ENCODE measurements around the gene ALKBH3.

ALKBH3 gene

DNA sequence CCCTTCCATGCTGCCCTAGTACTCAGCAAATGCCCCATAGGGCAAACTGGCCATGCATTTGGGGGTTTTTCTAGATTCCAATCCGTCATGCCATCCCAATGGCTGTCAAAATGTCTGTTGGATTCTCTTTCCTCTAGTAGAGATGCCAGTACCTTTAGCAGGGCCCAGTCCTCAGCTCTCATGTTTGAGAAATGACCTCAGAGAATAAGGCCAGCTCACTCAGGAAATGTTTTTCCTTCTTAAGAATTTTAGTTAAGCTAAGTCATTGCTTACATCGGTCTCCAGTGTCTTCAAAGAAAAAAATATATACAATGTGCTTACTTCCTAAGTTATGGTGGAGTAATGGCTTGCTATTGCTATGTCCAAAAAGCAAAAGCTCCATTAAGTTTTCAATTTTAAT is 14.1 kb upstream of the ALKBH3 start:
- no peak overlapping the region for H3K4me3 ChIP-seq (ENCODE audit: low read length)
- TF ChIP-seq, protein P1, sequence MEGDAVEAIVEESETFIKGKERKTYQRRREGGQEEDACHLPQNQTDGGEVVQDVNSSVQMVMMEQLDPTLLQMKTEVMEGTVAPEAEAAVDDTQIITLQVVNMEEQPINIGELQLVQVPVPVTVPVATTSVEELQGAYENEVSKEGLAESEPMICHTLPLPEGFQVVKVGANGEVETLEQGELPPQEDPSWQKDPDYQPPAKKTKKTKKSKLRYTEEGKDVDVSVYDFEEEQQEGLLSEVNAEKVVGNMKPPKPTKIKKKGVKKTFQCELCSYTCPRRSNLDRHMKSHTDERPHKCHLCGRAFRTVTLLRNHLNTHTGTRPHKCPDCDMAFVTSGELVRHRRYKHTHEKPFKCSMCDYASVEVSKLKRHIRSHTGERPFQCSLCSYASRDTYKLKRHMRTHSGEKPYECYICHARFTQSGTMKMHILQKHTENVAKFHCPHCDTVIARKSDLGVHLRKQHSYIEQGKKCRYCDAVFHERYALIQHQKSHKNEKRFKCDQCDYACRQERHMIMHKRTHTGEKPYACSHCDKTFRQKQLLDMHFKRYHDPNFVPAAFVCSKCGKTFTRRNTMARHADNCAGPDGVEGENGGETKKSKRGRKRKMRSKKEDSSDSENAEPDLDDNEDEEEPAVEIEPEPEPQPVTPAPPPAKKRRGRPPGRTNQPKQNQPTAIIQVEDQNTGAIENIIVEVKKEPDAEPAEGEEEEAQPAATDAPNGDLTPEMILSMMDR (IDR thresholded peaks at IDR 0.05; ENCODE audit: insufficient read depth, low read depth, low read length, missing control alignments) = no peak
- no peak for DNase-seq (ENCODE audit: low read depth)

DNA sequence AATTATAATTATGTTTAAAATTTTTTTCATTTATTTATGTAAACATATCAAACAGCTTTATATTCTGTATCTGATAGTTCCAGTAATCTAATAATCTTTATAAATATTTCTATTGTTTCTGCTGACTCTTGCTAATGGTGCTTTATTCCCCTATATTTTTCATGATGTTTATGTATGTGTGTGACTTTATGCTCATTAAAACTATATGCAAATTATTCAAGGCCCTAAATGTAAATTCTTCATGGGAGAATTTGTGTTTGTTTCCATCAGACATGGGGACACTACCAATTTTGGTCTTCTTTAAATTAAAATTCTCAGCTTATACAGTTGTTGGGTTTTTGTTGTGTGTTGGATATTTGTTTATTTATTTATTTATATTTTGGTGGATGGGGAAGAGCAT is 13.7 kb upstream of the ALKBH3 start:
- DNase-seq (ENCODE audit: low read depth) = no peak
- H3K4me3 ChIP-seq (ENCODE audit: low read length) = no peak overlapping the region
- TF ChIP-seq, protein P1 (IDR thresholded peaks at IDR 0.05; ENCODE audit: insufficient read depth, low read depth, low read length, missing control alignments) = no peak

DNA sequence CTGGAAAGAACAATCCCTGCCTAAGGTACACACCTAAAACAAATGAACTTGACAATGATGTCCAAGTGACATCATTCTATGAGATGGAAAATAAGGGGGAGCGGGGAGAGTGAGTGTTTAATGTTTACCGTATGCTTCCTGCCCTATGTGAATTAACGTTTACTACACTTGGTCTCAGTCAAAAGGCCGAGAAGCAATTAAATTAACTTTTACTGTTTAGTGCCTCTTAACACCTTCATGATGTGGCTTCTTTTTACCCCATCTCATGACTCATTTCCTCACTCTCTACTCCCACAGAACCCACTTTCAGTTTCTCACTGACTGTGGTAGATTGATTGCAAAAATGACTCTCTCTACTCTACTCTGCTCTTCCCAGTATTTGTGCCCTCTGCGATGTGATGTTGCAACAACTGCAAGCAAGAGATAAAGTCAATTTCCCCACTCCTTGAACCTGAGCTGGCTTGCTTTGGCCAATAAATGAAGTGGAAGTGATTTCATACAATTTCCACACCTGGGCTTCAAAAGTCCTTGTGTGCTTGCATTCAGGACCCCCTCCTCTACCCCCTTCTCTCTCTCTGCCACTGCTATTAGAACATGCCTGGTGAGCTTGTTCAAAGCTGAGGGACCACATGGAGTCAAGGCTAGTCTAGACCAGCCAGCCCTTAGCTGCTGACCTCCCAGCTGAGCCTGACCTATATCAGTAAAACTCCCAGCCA is 11.6 kb upstream of the ALKBH3 start:
- TF ChIP-seq, protein P1 (IDR thresholded peaks at IDR 0.05; ENCODE audit: insufficient read depth, low read depth, low read length, missing control alignments) = no peak
- no peak overlapping the region for H3K4me3 ChIP-seq (ENCODE audit: low read length)
- DNase-seq (ENCODE audit: low read depth) = peak; percentile 85

DNA sequence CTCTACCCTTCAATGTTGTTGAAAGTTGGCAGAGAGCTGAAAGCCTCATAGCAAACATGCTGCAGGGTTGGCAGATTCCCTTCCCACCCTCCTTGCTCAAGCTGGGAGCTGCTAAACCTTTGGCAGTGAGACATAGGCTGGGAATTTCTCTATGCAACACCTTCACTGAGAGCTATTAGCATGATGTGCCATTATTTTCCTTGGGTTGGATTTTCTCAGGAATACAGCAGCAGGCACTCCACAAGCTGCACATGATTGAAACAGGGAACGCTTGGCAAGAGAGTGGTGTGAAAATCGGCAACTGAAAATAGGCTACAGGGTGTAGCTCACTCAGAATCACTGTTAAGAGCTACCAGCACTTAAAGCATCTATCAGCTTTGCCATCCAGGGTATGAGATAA is 9.6 kb upstream of the ALKBH3 start:
- DNase-seq (ENCODE audit: low read depth) = peak; percentile 31
- TF ChIP-seq, protein P1 (IDR thresholded peaks at IDR 0.05; ENCODE audit: insufficient read depth, low read depth, low read length, missing control alignments) = no peak

DNA sequence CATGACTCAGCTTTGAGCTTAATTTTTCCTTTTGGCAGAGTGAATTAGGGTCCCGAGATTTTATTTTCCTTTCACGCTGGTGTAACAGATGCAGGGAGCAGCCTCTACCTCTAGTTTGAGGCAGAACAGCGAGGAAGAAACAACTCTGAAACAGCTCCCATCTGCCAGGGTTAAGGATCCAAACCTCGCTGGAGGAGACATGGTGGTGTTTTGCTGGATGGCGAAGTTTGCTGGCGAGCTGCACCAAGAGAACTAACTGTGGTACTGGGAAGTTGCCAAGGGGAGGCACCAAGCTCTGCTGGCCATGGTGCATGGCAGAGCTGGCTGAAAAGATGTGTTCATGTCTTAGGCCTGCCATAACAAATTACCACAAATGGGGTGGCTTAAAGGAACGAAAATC is 7.6 kb upstream of the ALKBH3 start:
- no peak for DNase-seq (ENCODE audit: low read depth)
- no peak overlapping the region for H3K4me3 ChIP-seq (ENCODE audit: low read length)
- TF ChIP-seq, protein P1 (IDR thresholded peaks at IDR 0.05; ENCODE audit: insufficient read depth, low read depth, low read length, missing control alignments) = no peak

More for the DNA sequence above, 9.6 kb upstream of the ALKBH3 start:
- H3K4me3 ChIP-seq (ENCODE audit: low read length) = no peak overlapping the region

DNA sequence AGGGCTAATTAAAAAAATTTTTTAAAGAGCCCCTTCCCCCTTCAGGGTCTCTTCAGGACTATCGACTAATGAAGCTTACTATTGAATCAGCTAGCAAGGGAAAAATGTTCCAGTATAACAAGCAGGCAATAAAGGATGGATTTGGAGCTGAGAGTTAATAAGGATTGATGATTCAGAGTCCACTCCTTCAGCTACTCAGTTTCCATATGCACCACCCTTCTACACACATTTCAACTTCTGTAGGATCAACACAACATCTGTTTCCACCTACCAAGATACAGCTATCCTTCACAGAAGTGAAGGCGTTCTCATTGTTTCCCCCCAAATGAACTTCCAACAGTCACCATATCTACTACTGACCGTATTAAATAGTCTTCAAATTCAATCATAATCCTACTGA is 6.6 kb upstream of the ALKBH3 start:
- no peak overlapping the region for H3K4me3 ChIP-seq (ENCODE audit: low read length)
- no peak for DNase-seq (ENCODE audit: low read depth)
- TF ChIP-seq, protein P1 (IDR thresholded peaks at IDR 0.05; ENCODE audit: insufficient read depth, low read depth, low read length, missing control alignments) = no peak

DNA sequence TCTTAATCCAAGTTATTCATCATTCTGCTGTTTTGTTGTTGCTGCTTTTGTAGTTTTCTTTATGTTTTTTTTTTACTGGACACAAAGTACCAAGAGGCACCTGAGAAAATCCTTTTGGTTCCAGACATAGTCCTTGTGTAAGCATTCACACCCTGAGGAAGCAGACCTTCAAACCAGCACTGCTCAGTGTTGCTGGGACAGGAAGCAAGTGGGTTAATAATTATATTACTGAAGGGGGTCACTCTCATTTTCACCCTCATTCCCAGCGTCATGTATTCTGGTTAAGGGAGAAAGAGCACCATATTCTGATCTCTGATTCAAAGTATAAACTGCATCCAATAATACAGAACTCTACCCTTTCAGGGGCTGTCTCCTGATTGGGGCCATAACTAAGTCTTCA is 5.9 kb upstream of the ALKBH3 start:
- TF ChIP-seq, protein P1 (IDR thresholded peaks at IDR 0.05; ENCODE audit: insufficient read depth, low read depth, low read length, missing control alignments) = no peak
- no peak for DNase-seq (ENCODE audit: low read depth)
- H3K4me3 ChIP-seq (ENCODE audit: low read length) = no peak overlapping the region

Measured in epithelial cell of esophagus (primary cell).